ENCODE data around the gene SSBP2. TPM values are rescaled to one million over a fixed set of nuclear protein-coding genes. Genes with fewer than 3 reads are reported as not detected.
"Not testable (repeated sequence)": the region's sequence is repeated elsewhere in the genome, so short reads cannot be mapped to it uniquely, and the experiment has no call there.

Gene SSBP2
- total and polyA plus RNA-seq, 4 donors: 17.2 to 99.9 (median 27.3) TPM

GRCh38 chr5:81409896-81410295, 341.0 kb downstream of the SSBP2 start:
- DNase-seq (no peak), ATAC-seq (ENCODE audit: insufficient read depth, low FRiP score) (no peak)
- no peaks in the 10 kb centered on the region for H3K36me3 ChIP-seq (ENCODE audit: control insufficient read depth in 4 of 4, insufficient read depth in 4 of 4, low read length in 4 of 4)
- WGBS, 2 donors: 90 to 92% methylated on average over 2 of the region's 2 CpGs
- H3K4me3 ChIP-seq: no peak overlapping the region
- no peaks in the 10 kb centered on the region for H3K27me3 ChIP-seq (ENCODE audit: control insufficient read depth in 3 of 3, insufficient read depth in 3 of 3, low read length in 2 of 3)
- H3K27ac ChIP-seq (ENCODE audit: low read depth in 1 of 2, low read length in 1 of 2): no peak overlapping the region
- no peaks in the 10 kb centered on the region for H3K9me3 ChIP-seq (ENCODE audit: control insufficient read depth in 4 of 4, insufficient read depth in 3 of 4, low read length in 3 of 4)
- no peaks in the 10 kb centered on the region for H3K4me1 ChIP-seq (ENCODE audit: control insufficient read depth in 5 of 5, insufficient read depth in 5 of 5, low read length in 5 of 5)
- TF ChIP-seq CTCF (IDR thresholded peaks at IDR 0.05; ENCODE audit: control extremely low read depth, extremely low read depth): no peak
- no peak overlapping the region for H3K9ac ChIP-seq (ENCODE audit: insufficient read depth in 1 of 2, low read length in 2 of 2)

- no peaks in the 10 kb centered on the region for H3K4me1 ChIP-seq (ENCODE audit: control insufficient read depth in 5 of 5, insufficient read depth in 5 of 5, low read length in 5 of 5)
- H3K4me3 ChIP-seq: no peak overlapping the region
- no peak overlapping the region for H3K9ac ChIP-seq (ENCODE audit: insufficient read depth in 1 of 2, low read length in 2 of 2)
- no peaks in the 10 kb centered on the region for H3K27me3 ChIP-seq (ENCODE audit: control insufficient read depth in 3 of 3, insufficient read depth in 3 of 3, low read length in 2 of 3)
- H3K9me3 ChIP-seq (ENCODE audit: control insufficient read depth in 4 of 4, insufficient read depth in 3 of 4, low read length in 3 of 4): no peaks in the 10 kb centered on the region
- DNase-seq (no peak), ATAC-seq (ENCODE audit: insufficient read depth, low FRiP score) (no peak)
- no peak for TF ChIP-seq CTCF (IDR thresholded peaks at IDR 0.05; ENCODE audit: control extremely low read depth, extremely low read depth)
- no peak overlapping the region for H3K27ac ChIP-seq (ENCODE audit: low read depth in 1 of 2, low read length in 1 of 2)
- 96% methylated on average over 2 of the region's 2 CpGs for WGBS, 2 donors
- H3K36me3 ChIP-seq (ENCODE audit: control insufficient read depth in 4 of 4, insufficient read depth in 4 of 4, low read length in 4 of 4): no peaks in the 10 kb centered on the region
Measured at GRCh38 chr5:81409361-81409760, 341.5 kb downstream of the SSBP2 start.

GRCh38 chr5:81408496-81408895, 342.4 kb downstream of the SSBP2 start:
- 82 to 84% methylated on average over 1 of the region's 1 CpG for WGBS, 2 donors

GRCh38 chr5:81407811-81408210, 343.1 kb downstream of the SSBP2 start:
- not testable (repeated sequence) for H3K9me3 ChIP-seq (ENCODE audit: control insufficient read depth in 4 of 4, insufficient read depth in 3 of 4, low read length in 3 of 4); DNase-seq; H3K27ac ChIP-seq (ENCODE audit: low read depth in 1 of 2, low read length in 1 of 2); H3K27me3 ChIP-seq (ENCODE audit: control insufficient read depth in 3 of 3, insufficient read depth in 3 of 3, low read length in 2 of 3); H3K9ac ChIP-seq (ENCODE audit: insufficient read depth in 1 of 2, low read length in 2 of 2); H3K4me3 ChIP-seq; ATAC-seq (ENCODE audit: insufficient read depth, low FRiP score); H3K36me3 ChIP-seq (ENCODE audit: control insufficient read depth in 4 of 4, insufficient read depth in 4 of 4, low read length in 4 of 4); H3K4me1 ChIP-seq (ENCODE audit: control insufficient read depth in 5 of 5, insufficient read depth in 5 of 5, low read length in 5 of 5)
- 89% methylated on average over 4 of the region's 4 CpGs for WGBS, 2 donors

More at GRCh38 chr5:81408496-81408895, 342.4 kb downstream of the SSBP2 start:
- H3K36me3 ChIP-seq (ENCODE audit: control insufficient read depth in 4 of 4, insufficient read depth in 4 of 4, low read length in 4 of 4): no peaks in the 10 kb centered on the region
- H3K27me3 ChIP-seq (ENCODE audit: control insufficient read depth in 3 of 3, insufficient read depth in 3 of 3, low read length in 2 of 3): no peaks in the 10 kb centered on the region
- no peak overlapping the region for H3K4me3 ChIP-seq
- H3K9me3 ChIP-seq (ENCODE audit: control insufficient read depth in 4 of 4, insufficient read depth in 3 of 4, low read length in 3 of 4): no peaks in the 10 kb centered on the region
- H3K27ac ChIP-seq (ENCODE audit: low read depth in 1 of 2, low read length in 1 of 2): no peak overlapping the region
- DNase-seq (no peak), ATAC-seq (ENCODE audit: insufficient read depth, low FRiP score) (no peak)
- H3K4me1 ChIP-seq (ENCODE audit: control insufficient read depth in 5 of 5, insufficient read depth in 5 of 5, low read length in 5 of 5): no peaks in the 10 kb centered on the region
- H3K9ac ChIP-seq (ENCODE audit: insufficient read depth in 1 of 2, low read length in 2 of 2): no peak overlapping the region
- no peak for TF ChIP-seq CTCF (IDR thresholded peaks at IDR 0.05; ENCODE audit: control extremely low read depth, extremely low read depth)

Measured in lung (tissue), 12 donors.